B cell (primary cell): ENCODE results near the gene TBC1D22A.

ENCODE experiments used
- CTCF ChIP-seq: fragments of 200-600 bp; IDR thresholded peaks from one replicate; pipeline ENCODE4 v1.8.0; 2022; ENCODE audit warnings: antibody characterized with exemption, mild to moderate bottlenecking
- EZH2 ChIP-seq: IDR thresholded peaks from 2 replicates; pipeline ENCODE4 v1.6.1; 2012; ENCODE audit warnings: borderline replicate concordance, low read depth, mild to moderate bottlenecking, moderate library complexity, low read length; ENCODE audit not compliant: insufficient read depth, poor library complexity, severe bottlenecking

DNA sequence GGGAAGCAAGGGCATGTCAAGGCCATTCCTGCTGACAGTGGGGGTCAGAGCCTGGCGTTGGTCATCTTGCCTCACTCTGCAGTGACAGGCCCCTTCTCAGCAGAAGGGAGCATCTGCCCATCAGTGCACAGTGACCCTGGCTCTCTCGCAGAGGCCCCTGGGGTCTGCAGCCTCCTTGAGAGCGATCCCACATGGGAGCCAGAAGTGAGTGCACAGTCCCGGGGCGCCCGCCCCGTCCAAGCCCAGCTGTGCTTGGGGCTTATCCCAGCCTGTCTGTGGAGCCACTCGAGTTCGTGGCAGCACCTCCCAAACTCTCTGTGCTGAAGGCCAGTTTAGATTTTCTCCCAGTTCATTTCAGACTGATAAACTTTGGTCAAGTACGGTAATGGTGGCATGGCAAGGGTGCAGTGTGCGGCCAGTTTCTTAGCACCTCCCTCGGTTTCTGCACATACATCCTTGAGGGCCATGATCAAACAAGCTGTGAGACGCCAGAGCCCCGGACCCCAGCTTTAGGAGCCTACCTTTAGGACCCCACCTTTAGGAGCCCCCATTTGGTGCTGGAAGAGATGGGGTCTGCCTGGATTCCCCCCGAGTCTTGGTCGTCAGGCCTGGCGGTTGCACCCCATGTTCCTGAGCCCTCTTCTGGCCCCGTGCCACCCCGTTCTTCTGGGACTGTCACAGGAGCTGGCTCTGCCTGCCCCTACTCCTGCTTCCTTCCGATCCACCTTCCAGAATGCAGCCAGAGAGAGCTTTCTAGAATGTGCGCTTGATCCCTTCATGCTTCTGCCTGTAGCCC lies 369.4 kb downstream of the TBC1D22A start:
- TF ChIP-seq CTCF (no peak), EZH2 (no peak)
